GM11168 (cell line): ENCODE data around the gene AIPL1.
"Not testable (repeated sequence)": the region's sequence is repeated elsewhere in the genome, so short reads cannot be mapped to it uniquely, and the experiment has no call there.

Experiments used
- in situ Hi-C: fragments of 300-500 bp; cut with MboI; formaldehyde crosslinking; loops from one replicate; pipeline ENCODE4 v1.12.0; 2022; ENCODE audit warnings: low sequenced_read_pairs; ENCODE audit not compliant: unreplicated experiment

The AIPL1 gene

GRCh38 chr17:6435051-6435450 lies at the start of gene AIPL1:
TSS of gene AIPL1 (minus strand) at chr17:6435121. CDS start at chr17:6435104, 17 bp downstream.
- in situ Hi-C loops, result no loop called here

GRCh38 chr17:6483507-6483906 lies 48.6 kb upstream of the AIPL1 start:
- in situ Hi-C loops, result no loop called here

- in situ Hi-C loops, result not testable (repeated sequence)
These were observed 47.9 kb upstream of the AIPL1 start for GRCh38 chr17:6482796-6483195.

- in situ Hi-C loops, result no loop called here
These were observed 47.2 kb upstream of the AIPL1 start for GRCh38 chr17:6482105-6482455.

GRCh38 chr17:6480303-6480675 lies 45.4 kb upstream of the AIPL1 start:
- in situ Hi-C loops, result no loop called here

GRCh38 chr17:6479622-6480302 lies 44.8 kb upstream of the AIPL1 start:
- in situ Hi-C loops, result no loop called here

- in situ Hi-C loops, result no loop called here
These were observed 43.6 kb upstream of the AIPL1 start for GRCh38 chr17:6478486-6478885.

GRCh38 chr17:6477831-6478383 lies 43.0 kb upstream of the AIPL1 start:
- in situ Hi-C loops, result no loop called here

- in situ Hi-C loops, result no loop called here
These were observed 41.9 kb upstream of the AIPL1 start for GRCh38 chr17:6476810-6477179.

- in situ Hi-C loops, result no loop called here
These were observed 41.3 kb upstream of the AIPL1 start for GRCh38 chr17:6476076-6476809.

GRCh38 chr17:6475411-6475810 lies 40.5 kb upstream of the AIPL1 start:
- in situ Hi-C loops, result no loop called here

- in situ Hi-C loops, result no loop called here
These were observed 40.0 kb upstream of the AIPL1 start for GRCh38 chr17:6474906-6475305.

- in situ Hi-C loops, result no loop called here
These were observed 39.5 kb upstream of the AIPL1 start for GRCh38 chr17:6474376-6474775.

- in situ Hi-C loops, result no loop called here
These were observed 38.3 kb upstream of the AIPL1 start for GRCh38 chr17:6473128-6473767.

GRCh38 chr17:6472517-6472916 lies 37.6 kb upstream of the AIPL1 start:
- in situ Hi-C loops, result no loop called here

- in situ Hi-C loops, result no loop called here
These were observed 36.9 kb upstream of the AIPL1 start for GRCh38 chr17:6471531-6472465.

- in situ Hi-C loops, result no loop called here
These were observed 36.0 kb upstream of the AIPL1 start for GRCh38 chr17:6470751-6471521.

- in situ Hi-C loops, result no loop called here
These were observed 35.3 kb upstream of the AIPL1 start for GRCh38 chr17:6470146-6470718.
